ENCODE measurements around the gene MED31. TPM values are rescaled to one million over a fixed set of nuclear protein-coding genes. Genes with fewer than 3 reads are reported as not detected.

Gene MED31
- total and polyA plus RNA-seq, 2 of the 13 experiments (the other 11 are each of a cell fraction or from before 2014, with no cell fraction given), result 19.0 to 20.9 TPM

DNA sequence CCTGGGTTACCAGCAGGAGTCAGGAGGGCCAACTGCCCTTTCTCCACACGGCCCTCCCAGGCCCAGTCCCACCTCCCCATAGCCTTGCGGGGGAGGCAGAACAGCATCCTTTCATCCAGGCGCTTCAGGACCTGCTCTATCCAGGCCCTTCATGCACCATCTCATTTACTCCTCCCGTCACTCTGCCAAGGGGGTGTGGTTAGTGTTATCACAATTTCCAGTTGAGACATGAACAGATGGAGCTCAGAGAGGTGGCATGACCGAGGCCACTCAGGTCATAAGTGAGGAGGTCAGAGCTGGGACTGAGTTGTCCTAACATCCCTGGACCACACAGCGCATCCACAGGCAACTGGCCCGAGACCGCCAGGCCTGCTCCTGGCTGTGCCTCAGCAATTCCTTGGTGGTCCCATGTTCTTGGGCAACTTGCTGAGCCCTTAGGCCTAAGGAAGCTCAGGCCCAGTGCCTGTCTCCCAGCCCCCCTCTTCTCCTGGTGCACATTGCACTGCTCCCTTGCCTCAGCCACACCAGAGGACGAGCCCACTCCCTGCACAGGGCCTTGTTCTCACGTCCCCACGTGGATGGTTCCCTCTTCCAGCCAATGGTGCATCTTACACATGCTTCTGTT, 23.9 kb upstream of the MED31 start:
- Histone ChIP-seq H4K20me1 (ENCODE audit: insufficient read depth, low read length) (no peaks in the 10 kb centered on the region), H3K27ac (ENCODE audit: extremely low read length, insufficient read depth, low read length) (no peak overlapping the region), H3K79me2 (ENCODE audit: insufficient read depth, low read length) (no peaks in the 10 kb centered on the region), H3K4me1 (ENCODE audit: insufficient read depth, low read length) (peaks cover 65% of the 10 kb centered on the region), H2AFZ (ENCODE audit: low read length) (no peak overlapping the region), H3K4me2 (ENCODE audit: low read depth, low read length) (peak overlapping the region; percentile 89), H3K9ac (ENCODE audit: insufficient read depth, low read depth, low read length) (no peak overlapping the region), H3K36me3 (replicated peaks in 1 of 2; ENCODE audit: control insufficient read depth in 1 of 2, insufficient read depth in 2 of 2, low read length in 2 of 2) (no peaks in the 10 kb centered on the region), H3K4me3 (replicated peaks in 1 of 3; ENCODE audit: insufficient read depth in 1 of 3, low read depth in 2 of 3, low read length in 3 of 3) (no peak overlapping the region; a peak in 1 of 6 replicates), H3K27me3 (ENCODE audit: control insufficient read depth in 1 of 2, insufficient read depth in 2 of 2, low read length in 2 of 2) (no peaks in the 10 kb centered on the region; a peak in 1 of 5 replicates), H3K9me3 (ENCODE audit: low read length) (no peaks in the 10 kb centered on the region)
- intact Hi-C loops (cut with micrococcal nuclease; ENCODE audit: unreplicated experiment) (no loop called here), in situ Hi-C loops (cut with HindIII; ENCODE audit: extremely low pct_ligation_motif_present, low pct_unique_long_range_greater_than_20kb) (no loop called here)
- TF ChIP-seq FOSL2 (CRISPR knock-in tag; IDR thresholded peaks at IDR 0.05), result no peak
- no peak for TF ChIP-seq MBD4 (IDR thresholded peaks at IDR 0.05; ENCODE audit: borderline replicate concordance, low read length)
- no peak for TF ChIP-seq ARNT2 (CRISPR knock-in tag; IDR thresholded peaks at IDR 0.05; ENCODE audit: low read depth)
- no peak for TF ChIP-seq REPIN1 (CRISPR knock-in tag; IDR thresholded peaks at IDR 0.05; ENCODE audit: borderline replicate concordance, low read depth)
- no peak for TF ChIP-seq ZNF468 (CRISPR knock-in tag; IDR thresholded peaks at IDR 0.05)
- TF ChIP-seq, protein P1, sequence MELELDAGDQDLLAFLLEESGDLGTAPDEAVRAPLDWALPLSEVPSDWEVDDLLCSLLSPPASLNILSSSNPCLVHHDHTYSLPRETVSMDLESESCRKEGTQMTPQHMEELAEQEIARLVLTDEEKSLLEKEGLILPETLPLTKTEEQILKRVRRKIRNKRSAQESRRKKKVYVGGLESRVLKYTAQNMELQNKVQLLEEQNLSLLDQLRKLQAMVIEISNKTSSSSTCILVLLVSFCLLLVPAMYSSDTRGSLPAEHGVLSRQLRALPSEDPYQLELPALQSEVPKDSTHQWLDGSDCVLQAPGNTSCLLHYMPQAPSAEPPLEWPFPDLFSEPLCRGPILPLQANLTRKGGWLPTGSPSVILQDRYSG (CRISPR knock-in tag; IDR thresholded peaks at IDR 0.05), result no peak
- TF ChIP-seq GFI1 (CRISPR knock-in tag; IDR thresholded peaks at IDR 0.05; ENCODE audit: borderline replicate concordance), result no peak
- TF ChIP-seq BHLHE40 (IDR thresholded peaks at IDR 0.05; ENCODE audit: low read length), result no peak
- no peak for TF ChIP-seq NCOA2 (CRISPR knock-in tag; IDR thresholded peaks at IDR 0.05)
- no peak for TF ChIP-seq PRMT3 (CRISPR knock-in tag; IDR thresholded peaks at IDR 0.05; ENCODE audit: borderline replicate concordance, low read depth)
- no peak for TF ChIP-seq NONO (IDR thresholded peaks at IDR 0.05)
- TF ChIP-seq NONO (CRISPR knock-in tag; conservative IDR thresholded peaks at IDR 0.05), result no peak
- TF ChIP-seq, protein P2, sequence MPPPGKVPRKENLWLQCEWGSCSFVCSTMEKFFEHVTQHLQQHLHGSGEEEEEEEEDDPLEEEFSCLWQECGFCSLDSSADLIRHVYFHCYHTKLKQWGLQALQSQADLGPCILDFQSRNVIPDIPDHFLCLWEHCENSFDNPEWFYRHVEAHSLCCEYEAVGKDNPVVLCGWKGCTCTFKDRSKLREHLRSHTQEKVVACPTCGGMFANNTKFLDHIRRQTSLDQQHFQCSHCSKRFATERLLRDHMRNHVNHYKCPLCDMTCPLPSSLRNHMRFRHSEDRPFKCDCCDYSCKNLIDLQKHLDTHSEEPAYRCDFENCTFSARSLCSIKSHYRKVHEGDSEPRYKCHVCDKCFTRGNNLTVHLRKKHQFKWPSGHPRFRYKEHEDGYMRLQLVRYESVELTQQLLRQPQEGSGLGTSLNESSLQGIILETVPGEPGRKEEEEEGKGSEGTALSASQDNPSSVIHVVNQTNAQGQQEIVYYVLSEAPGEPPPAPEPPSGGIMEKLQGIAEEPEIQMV (CRISPR knock-in tag; IDR thresholded peaks at IDR 0.05; ENCODE audit: low read depth), result no peak
- TF ChIP-seq, protein P3, sequence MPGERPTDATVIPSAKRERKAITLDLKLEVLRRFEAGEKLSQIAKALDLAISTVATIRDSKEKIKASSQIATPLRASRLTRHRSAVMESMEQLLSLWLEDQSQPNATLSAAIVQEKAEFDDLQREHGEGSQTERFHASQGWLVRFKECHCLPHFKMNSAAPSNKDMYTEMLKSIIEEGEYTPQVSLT (CRISPR knock-in tag; IDR thresholded peaks at IDR 0.05; ENCODE audit: borderline replicate concordance, low read depth), result no peak
- no peak for TF ChIP-seq MBNL3 (CRISPR knock-in tag; conservative IDR thresholded peaks at IDR 0.05)
- TF ChIP-seq ZNF556 (CRISPR knock-in tag; IDR thresholded peaks at IDR 0.05; ENCODE audit: borderline replicate concordance), result no peak
- 92% methylated on average over 8 of the region's 11 CpGs for WGBS (ENCODE audit: low lambda C conversion rate)
- ChIA-PET CTCF (ENCODE audit: low intra/inter-chr PET ratio, low total read pairs) (no interaction called here), POLR2A (interaction anchor here (4.6 to 5.0 kb wide), 2 partner anchors 27 to 37 kb away, joined by 59 to 119 read pairs; partner anchors contain the start of gene SLC13A5)
- TSS peak; percentile 46 for BruUV-seq (replicated peaks)
- ATAC-seq (no peak), DNase-seq (ENCODE audit: low spot score) (no peak), FAIRE-seq (no peak)

Data from HepG2 (cell line).